GM12873 (cell line): ENCODE measurements around the gene POLR2A.

Experiments
- TF ChIP-seq, protein P1 (sequence below): IDR thresholded peaks from 2 replicates; pipeline ENCODE4 v1.5.1; 2012; ENCODE audit warnings: low read depth, mild to moderate bottlenecking, moderate library complexity, low read length, control low read depth; ENCODE audit not compliant: insufficient read depth; ENCODE audit errors: missing control alignments

The POLR2A gene

DNA sequence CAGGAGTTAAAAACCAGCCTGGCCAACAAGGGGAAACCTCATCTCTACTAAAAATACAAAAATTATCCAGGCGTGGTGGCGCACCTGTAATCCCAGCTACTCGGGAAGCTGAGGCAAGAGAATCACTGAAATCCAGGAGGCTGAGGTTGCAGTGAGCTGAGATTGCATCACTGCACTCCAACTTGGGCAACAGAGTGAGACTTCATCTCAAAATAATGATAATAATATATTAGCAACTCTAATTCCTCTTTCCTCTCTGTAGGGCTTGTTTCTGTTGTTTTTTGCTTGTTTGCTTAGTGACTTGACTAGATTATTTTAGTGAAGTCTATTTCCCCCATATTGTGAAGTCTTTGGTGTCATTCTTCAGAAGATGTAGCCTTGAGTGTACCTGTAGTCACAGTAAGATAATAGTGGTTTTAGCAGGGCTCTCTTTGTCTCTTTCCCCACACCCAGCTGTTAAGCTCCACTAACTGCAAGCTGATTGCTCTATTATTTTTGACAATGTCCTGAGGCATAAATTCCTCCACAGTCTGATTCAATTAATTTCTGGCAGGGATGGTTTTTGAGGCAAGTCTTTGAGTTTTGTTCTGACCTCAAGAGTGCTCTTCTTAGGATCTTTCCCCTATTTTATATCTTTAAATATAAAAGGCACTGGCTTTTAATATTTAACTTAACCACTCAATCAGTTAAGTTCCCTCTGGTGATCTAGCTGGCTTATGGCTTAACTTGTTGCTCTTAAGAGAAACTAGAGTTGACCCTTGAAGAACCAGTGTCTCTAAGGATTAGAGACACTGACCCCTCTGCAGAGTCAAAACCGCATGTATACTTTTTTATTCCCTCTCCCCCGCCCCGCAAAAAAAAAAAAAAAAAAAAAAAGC, 46.1 kb downstream of the POLR2A start:
- TF ChIP-seq, protein P1, sequence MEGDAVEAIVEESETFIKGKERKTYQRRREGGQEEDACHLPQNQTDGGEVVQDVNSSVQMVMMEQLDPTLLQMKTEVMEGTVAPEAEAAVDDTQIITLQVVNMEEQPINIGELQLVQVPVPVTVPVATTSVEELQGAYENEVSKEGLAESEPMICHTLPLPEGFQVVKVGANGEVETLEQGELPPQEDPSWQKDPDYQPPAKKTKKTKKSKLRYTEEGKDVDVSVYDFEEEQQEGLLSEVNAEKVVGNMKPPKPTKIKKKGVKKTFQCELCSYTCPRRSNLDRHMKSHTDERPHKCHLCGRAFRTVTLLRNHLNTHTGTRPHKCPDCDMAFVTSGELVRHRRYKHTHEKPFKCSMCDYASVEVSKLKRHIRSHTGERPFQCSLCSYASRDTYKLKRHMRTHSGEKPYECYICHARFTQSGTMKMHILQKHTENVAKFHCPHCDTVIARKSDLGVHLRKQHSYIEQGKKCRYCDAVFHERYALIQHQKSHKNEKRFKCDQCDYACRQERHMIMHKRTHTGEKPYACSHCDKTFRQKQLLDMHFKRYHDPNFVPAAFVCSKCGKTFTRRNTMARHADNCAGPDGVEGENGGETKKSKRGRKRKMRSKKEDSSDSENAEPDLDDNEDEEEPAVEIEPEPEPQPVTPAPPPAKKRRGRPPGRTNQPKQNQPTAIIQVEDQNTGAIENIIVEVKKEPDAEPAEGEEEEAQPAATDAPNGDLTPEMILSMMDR, result no peak

DNA sequence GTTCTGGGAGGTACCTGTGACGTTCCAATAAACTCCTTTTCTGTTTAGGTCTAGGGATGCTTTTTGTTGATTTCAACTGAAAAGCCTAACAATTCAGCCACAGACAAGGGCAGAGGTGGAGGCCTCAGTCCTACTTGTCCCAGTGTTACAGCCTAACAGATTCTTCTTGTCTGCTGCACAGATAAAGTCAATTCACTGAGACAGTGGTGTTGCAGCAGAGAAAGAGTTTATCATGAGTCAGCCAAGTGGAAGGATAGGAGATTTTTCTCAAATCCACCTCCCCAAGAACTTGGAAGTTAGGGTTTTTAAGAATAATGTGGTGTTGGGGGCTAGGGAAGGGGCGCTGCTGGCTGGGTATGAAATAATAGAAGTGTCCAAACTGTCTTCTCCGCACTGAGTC, 53.9 kb downstream of the POLR2A start:
- TF ChIP-seq, protein P1, result no peak

DNA sequence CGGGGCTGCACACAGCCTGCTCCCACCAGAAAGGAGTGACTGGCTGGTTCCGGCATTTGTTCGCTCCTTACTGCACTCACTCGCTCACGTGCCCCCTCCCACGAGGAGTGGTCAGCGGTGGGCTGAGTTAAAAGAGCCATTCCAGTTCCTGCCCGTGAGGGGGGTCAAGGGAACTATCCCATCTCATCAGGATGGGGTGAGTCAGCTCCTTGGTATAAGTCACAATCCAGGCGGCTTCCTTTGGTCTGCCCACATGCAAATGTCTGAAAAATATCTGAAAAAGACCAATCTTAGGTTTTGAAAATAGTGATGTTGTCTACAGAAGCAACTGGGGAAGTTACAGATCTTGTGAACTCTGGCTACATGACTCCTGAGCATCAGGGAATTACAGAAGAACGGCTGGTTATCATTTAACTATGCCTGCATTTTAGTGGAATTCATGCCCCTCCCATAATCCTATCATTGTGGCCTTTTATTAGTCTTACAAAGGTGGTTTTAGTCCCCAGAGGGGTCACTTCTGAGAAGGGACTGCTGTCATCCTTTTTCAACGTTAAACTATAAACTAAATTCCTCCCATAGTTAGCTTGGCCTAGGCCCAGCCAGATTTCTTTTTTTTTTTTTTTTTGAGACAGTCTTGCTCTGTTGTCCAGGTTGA, 54.9 kb downstream of the POLR2A start:
- TF ChIP-seq, protein P1, result no peak

DNA sequence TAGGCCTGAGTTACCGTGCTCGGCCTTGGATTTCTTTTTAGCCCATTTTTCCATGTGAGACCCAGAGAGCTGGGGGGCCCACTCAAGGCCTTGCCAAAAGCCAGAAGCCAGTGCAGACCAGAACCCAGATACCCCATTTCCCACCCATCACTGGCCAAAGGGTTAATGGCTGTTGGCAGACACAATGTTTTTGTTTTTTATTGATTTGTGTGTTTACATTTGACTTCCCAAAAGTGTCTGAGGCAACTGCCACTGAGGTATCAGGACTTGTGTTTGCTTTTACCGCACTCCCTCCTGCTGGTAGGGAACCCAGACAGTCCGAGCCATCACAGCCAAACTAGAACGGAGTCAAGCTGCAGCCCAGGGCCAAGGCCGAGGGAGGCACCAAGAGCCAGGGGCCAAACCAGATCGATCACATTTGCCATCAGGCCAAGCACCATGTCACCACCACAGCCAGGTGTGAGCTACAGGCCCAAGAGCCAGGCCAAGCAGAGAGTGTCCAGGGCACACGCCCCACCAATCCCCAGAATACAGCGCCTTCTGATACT, 57.0 kb downstream of the POLR2A start:
- TF ChIP-seq, protein P1, result no peak

DNA sequence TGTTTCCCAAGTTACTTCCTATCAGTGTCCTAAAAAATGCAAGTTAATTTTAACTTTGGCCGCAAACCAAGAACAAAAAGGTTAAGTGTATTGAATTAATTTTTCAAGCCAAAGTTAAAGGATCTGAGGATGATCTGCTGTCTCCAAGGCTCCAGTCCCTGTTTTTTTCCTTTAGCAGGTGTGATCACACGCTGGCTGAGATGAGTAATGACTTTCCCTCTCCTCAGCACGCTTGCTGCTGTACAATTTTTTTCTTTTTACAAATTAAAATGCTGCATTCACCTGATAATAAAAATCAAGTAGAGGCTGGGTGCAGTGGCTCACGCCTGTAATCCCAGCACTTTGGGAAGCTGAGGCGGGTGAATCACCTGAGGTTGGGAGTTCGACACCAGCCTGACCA, 60.7 kb downstream of the POLR2A start:
- TF ChIP-seq, protein P1, result no peak

DNA sequence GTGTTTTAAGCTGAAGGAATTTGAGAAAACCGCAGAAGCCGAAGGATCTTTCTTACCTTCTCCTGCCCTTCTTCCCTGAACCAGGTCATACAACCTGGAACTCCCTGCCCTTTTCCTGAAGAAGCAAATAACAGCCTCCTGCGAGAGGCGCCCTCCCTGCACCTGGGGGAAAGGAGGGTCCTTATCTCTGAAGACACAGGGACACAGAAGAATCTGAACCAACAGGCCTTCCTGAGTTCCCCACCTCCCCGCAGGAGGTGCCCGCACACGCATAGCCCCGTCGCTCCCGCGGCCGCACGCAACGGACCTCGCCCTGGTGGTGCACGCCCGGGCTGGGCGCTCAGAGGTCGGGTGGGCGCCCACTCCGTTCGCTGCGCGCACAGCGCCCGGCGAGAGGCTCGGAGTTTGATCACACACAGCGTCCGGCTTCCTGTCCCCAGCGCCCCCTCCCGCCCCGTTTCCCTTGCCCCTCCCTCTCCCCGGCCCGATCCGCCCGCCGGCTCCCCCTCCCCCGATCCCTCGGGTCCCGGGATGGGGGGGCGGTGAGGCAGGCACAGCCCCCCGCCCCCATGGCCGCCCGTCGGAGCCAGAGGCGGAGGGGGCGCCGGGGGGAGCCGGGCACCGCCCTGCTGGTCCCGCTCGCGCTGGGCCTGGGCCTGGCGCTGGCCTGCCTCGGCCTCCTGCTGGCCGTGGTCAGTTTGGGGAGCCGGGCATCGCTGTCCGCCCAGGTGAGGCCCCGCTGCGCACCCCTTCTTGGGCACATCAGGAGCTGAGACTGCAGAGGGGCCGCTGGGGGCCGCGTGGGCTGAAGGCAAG, 64.6 kb downstream of the POLR2A start, which contains the start of gene TNFSF12:
Gene TNFSF12 (plus strand): TSS at position 474 of the 816 bp plus-strand sequence. CDS start 96 bp downstream, at position 570.
- TF ChIP-seq, protein P1, result peak; percentile 7
